Stimulated activated CD8-positive, alpha-beta memory T cell treated with anti-CD3 and anti-CD28 coated beads, Interleukin-7, amount 100 ng/mL, for 24 hours (primary cell): ENCODE data around the gene ZMYM2.

ENCODE experiments used
- DNase-seq: peaks from one replicate; pipeline ENCODE4 v3.0.0-alpha.2; 2020; ENCODE audit warnings: low read depth

ZMYM2 gene

GRCh38 chr13:20105161-20105689, 146.7 kb downstream of the ZMYM2 start:
- DNase-seq, result no peak

GRCh38 chr13:20106742-20107141, 148.2 kb downstream of the ZMYM2 start:
- DNase-seq, result no peak

GRCh38 chr13:20109037-20109436, 150.5 kb downstream of the ZMYM2 start:
- no peak for DNase-seq

- DNase-seq, result no peak
Observed at GRCh38 chr13:20114066-20114610, 155.6 kb downstream of the ZMYM2 start.

GRCh38 chr13:20116213-20116612, 157.7 kb downstream of the ZMYM2 start:
- DNase-seq, result no peak

- DNase-seq, result no peak
Observed at GRCh38 chr13:20118268-20119140, 160.0 kb downstream of the ZMYM2 start.

- DNase-seq, result no peak
Observed at GRCh38 chr13:20119960-20120359, 161.4 kb downstream of the ZMYM2 start.

- DNase-seq, result no peak
Observed at GRCh38 chr13:20121159-20121525, 162.6 kb downstream of the ZMYM2 start.

- DNase-seq, result no peak
Observed at GRCh38 chr13:20124303-20124702, 165.8 kb downstream of the ZMYM2 start.

GRCh38 chr13:20125129-20125782, 166.7 kb downstream of the ZMYM2 start:
- DNase-seq, result no peak

GRCh38 chr13:20125783-20126165, 167.2 kb downstream of the ZMYM2 start:
- DNase-seq, result no peak

GRCh38 chr13:20126541-20127261, 168.2 kb downstream of the ZMYM2 start:
- DNase-seq, result no peak

GRCh38 chr13:20127262-20127561, 168.7 kb downstream of the ZMYM2 start:
- no peak for DNase-seq

GRCh38 chr13:20127562-20128458, 169.3 kb downstream of the ZMYM2 start:
- DNase-seq, result no peak

GRCh38 chr13:20128459-20128931, 170.0 kb downstream of the ZMYM2 start:
- DNase-seq, result no peak

GRCh38 chr13:20129076-20129475, 170.5 kb downstream of the ZMYM2 start:
- DNase-seq, result no peak

GRCh38 chr13:20130012-20130411, 171.5 kb downstream of the ZMYM2 start:
- no peak for DNase-seq

- DNase-seq, result no peak
Observed at GRCh38 chr13:20130652-20131051, 172.1 kb downstream of the ZMYM2 start.

GRCh38 chr13:20131057-20131832, 172.7 kb downstream of the ZMYM2 start:
- no peak for DNase-seq

- no peak for DNase-seq
Observed at GRCh38 chr13:20132052-20132634, 173.6 kb downstream of the ZMYM2 start.
